Measurements from ENCODE around the gene JAGN1.
"Not testable (repeated sequence)": the region's sequence is repeated elsewhere in the genome, so short reads cannot be mapped to it uniquely, and the experiment has no call there.

JAGN1 gene

DNA sequence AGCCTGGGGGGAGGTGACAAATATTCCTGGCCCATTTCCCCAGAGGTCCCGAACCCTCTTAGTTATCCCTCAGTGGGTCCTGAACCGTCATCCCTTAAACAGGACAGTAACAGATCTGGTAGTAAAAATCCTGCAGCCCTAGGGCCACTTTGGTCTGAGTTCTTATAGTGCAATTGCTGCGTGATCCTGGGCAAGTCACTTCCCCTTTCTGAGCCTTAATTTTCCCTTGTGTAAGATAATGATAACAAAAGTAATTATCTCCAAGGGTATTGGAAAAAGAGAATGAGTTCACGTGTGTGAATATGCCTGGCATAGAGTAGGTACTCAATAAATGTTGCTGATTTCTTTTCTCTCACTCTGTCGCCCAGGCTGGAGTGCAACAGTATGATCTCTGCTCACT is 2.9 kb upstream of the JAGN1 start:
- no peak overlapping the region for H3K4me3 ChIP-seq (ENCODE audit: low read depth, low read length)
- TF ChIP-seq MYC (IDR thresholded peaks at IDR 0.05; ENCODE audit: low read depth, low read length) = no peak
- TF ChIP-seq POLR2A (IDR thresholded peaks at IDR 0.05; ENCODE audit: extremely low read depth, insufficient read length) = no peak
- TF ChIP-seq CTCF (IDR thresholded peaks at IDR 0.05; ENCODE audit: low read depth, low read length) = no peak
- TF ChIP-seq MAX (IDR thresholded peaks at IDR 0.05; ENCODE audit: low read depth, low read length) = no peak
- no peak for DNase-seq (ENCODE audit: low read depth)

DNA sequence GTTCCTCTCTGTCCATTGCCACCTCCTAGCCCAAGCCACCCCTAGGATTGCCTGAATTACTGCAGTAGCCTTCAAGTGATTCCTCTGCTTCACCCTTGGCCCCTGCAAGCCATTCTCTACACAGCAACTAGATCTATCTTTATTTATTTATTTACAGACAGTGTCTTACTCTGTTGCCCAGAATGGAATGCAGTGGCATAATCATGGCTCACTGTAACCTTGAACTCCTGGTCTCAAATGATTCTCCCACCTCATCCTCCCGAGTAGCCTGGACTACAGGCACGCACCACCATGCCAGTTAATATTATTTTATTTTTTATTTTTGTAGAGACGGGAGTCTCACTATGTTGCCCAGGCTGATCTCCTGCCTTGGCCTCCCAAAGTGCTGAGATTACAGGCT is 1.9 kb upstream of the JAGN1 start:
- H3K4me3 ChIP-seq (ENCODE audit: low read depth, low read length) = no peak overlapping the region
- no peak for DNase-seq (ENCODE audit: low read depth)
- TF ChIP-seq POLR2A (IDR thresholded peaks at IDR 0.05; ENCODE audit: extremely low read depth, insufficient read length) (no peak), MAX (IDR thresholded peaks at IDR 0.05; ENCODE audit: low read depth, low read length) (no peak), CTCF (IDR thresholded peaks at IDR 0.05; ENCODE audit: low read depth, low read length) (no peak), MYC (IDR thresholded peaks at IDR 0.05; ENCODE audit: low read depth, low read length) (no peak)

DNA sequence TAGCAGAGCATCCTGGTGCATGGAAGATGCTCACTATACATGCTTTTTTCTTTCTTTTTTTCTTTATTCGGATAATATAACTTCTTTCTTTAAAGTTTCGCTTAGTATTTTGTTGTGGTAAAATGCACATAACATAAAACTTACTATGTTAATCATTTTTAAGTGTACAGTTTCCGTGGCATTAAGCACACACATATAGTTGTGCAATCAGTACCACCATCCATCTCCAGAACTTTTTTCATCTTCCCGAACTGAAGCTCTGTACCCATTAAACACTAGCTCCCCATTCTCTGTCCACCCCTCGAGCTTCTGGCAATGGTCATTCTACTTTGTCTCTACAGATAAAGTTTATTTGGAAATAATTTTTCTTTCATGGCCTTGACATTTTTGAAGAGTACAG is 1.0 kb upstream of the JAGN1 start:
- no peak overlapping the region for H3K4me3 ChIP-seq (ENCODE audit: low read depth, low read length)
- TF ChIP-seq MYC (IDR thresholded peaks at IDR 0.05; ENCODE audit: low read depth, low read length) (no peak), MAX (IDR thresholded peaks at IDR 0.05; ENCODE audit: low read depth, low read length) (no peak), POLR2A (IDR thresholded peaks at IDR 0.05; ENCODE audit: extremely low read depth, insufficient read length) (no peak), CTCF (IDR thresholded peaks at IDR 0.05; ENCODE audit: low read depth, low read length) (no peak)
- no peak for DNase-seq (ENCODE audit: low read depth)

DNA sequence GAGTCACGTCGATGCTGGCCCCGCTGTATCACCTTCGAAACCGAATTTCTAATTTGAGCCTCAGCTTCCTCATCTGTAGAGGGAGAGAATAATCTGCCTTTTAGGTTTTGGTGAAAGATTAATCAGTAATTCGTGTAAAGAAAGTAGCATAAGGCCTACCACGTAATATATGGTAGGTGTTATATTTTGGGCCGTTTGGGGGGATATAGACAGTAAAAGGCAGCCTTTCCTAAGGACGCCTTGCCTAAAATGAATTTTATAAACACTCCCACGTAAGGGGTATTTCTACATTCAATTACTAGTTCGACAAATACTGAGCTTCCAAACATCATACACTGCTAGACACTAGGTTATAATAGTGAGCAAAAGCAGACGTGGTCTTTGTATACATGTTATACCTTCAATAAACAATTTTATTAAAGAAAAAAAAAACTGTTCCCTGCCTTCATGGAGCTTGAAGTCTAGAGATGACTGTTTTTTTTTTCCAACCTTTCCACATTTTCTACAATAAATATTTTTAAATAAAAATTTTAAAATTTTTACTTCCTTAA is 737 bp downstream of the JAGN1 start:
- TF ChIP-seq MAX (IDR thresholded peaks at IDR 0.05; ENCODE audit: low read depth, low read length) (no peak), CTCF (IDR thresholded peaks at IDR 0.05; ENCODE audit: low read depth, low read length) (no peak), POLR2A (IDR thresholded peaks at IDR 0.05; ENCODE audit: extremely low read depth, insufficient read length) (no peak), MYC (IDR thresholded peaks at IDR 0.05; ENCODE audit: low read depth, low read length) (no peak)
- peak overlapping the region; percentile 84 for H3K4me3 ChIP-seq (ENCODE audit: low read depth, low read length)
- no peak for DNase-seq (ENCODE audit: low read depth)

- no peak for TF ChIP-seq MYC (IDR thresholded peaks at IDR 0.05; ENCODE audit: low read depth, low read length)
- TF ChIP-seq MAX (IDR thresholded peaks at IDR 0.05; ENCODE audit: low read depth, low read length) = no peak
- no peak for TF ChIP-seq POLR2A (IDR thresholded peaks at IDR 0.05; ENCODE audit: extremely low read depth, insufficient read length)
- no peak for TF ChIP-seq CTCF (IDR thresholded peaks at IDR 0.05; ENCODE audit: low read depth, low read length)
- DNase-seq (ENCODE audit: low read depth) = no peak
- no peak overlapping the region for H3K4me3 ChIP-seq (ENCODE audit: low read depth, low read length)
Observed at GRCh38 chr3:9893739-9894138, 3.3 kb downstream of the JAGN1 start.

- DNase-seq (ENCODE audit: low read depth); H3K4me3 ChIP-seq (ENCODE audit: low read depth, low read length): not testable (repeated sequence)
Observed at GRCh38 chr3:9895715-9896114, 5.3 kb downstream of the JAGN1 start.

GRCh38 chr3:9896755-9897407 is 6.5 kb downstream of the JAGN1 start:
- not testable (repeated sequence) for DNase-seq (ENCODE audit: low read depth); H3K4me3 ChIP-seq (ENCODE audit: low read depth, low read length)

Measured in NB4 (cell line).